Parathyroid adenoma (tissue), 2 donors: Measurements from ENCODE around the gene LAIR1.

Experiments
- H2AFZ ChIP-seq: fragments of 300-600 bp; sonication (generic); one replicate; pipeline ENCODE4 v1.7.0; 2017; ENCODE audit warnings: antibody characterized with exemption, mild to moderate bottlenecking
- H3K27ac ChIP-seq: fragments of 300-600 bp; sonication (generic); one replicate; pipeline ENCODE4 v1.7.0; 2017
- H3K27me3 ChIP-seq: fragments of 300-600 bp; sonication (generic); one replicate; pipeline ENCODE4 v1.7.0; 2017; ENCODE audit warnings: low read length; ENCODE audit not compliant: control insufficient read depth, insufficient read depth
- H3K36me3 ChIP-seq: fragments of 300-600 bp; sonication (generic); one replicate; pipeline ENCODE4 v1.7.0; 2017; ENCODE audit warnings: low read length; ENCODE audit not compliant: control insufficient read depth, insufficient read depth
- H3K4me1 ChIP-seq: fragments of 300-600 bp; sonication (generic); one replicate; pipeline ENCODE4 v1.7.0; 2017; ENCODE audit warnings: control low read depth
- H3K4me2 ChIP-seq: fragments of 300-600 bp; sonication (generic); one replicate; pipeline ENCODE4 v1.7.0; 2017; ENCODE audit warnings: low read length
- H3K4me3 ChIP-seq: fragments of 300-600 bp; sonication (generic); one replicate; pipeline ENCODE4 v1.7.0; 2017; ENCODE audit warnings: low read depth, low read length
- H3K79me2 ChIP-seq: fragments of 300-600 bp; sonication (generic); one replicate; pipeline ENCODE4 v1.7.0; 2017; ENCODE audit warnings: control low read depth
- H3K9ac ChIP-seq: fragments of 300-600 bp; sonication (generic); one replicate; pipeline ENCODE4 v1.7.0; 2017; ENCODE audit warnings: mild to moderate bottlenecking
- H3K9me3 ChIP-seq: fragments of 300-600 bp; sonication (generic); one replicate; pipeline ENCODE4 v1.7.0; 2017; ENCODE audit warnings: low read length; ENCODE audit not compliant: control insufficient read depth
- CTCF ChIP-seq: fragments of 300-600 bp; sonication (generic); IDR thresholded peaks from one replicate; pipeline ENCODE4 v1.7.0; 2017; ENCODE audit warnings: antibody characterized with exemption, mild to moderate bottlenecking
- donor health status: primary hyperparathyroidism.

Gene LAIR1

GRCh38 chr19:54317108-54317964 lies 47.4 kb downstream of the LAIR1 start:
- no peaks in the 10 kb centered on the region for H3K9me3 ChIP-seq
- no peak overlapping the region for H3K4me2 ChIP-seq
- H3K4me1 ChIP-seq: no peaks in the 10 kb centered on the region
- no peaks in the 10 kb centered on the region for H3K79me2 ChIP-seq
- H3K4me3 ChIP-seq: no peak overlapping the region
- no peaks in the 10 kb centered on the region for H3K36me3 ChIP-seq
- H3K27me3 ChIP-seq: peaks cover 6% of the 10 kb centered on the region
- peak overlapping the region; percentile 59 for H2AFZ ChIP-seq
- H3K27ac ChIP-seq: no peak overlapping the region
- no peak overlapping the region for H3K9ac ChIP-seq
- TF ChIP-seq CTCF: no peak

GRCh38 chr19:54316746-54317107 lies 48.0 kb downstream of the LAIR1 start:
- H3K4me1 ChIP-seq: no peaks in the 10 kb centered on the region
- no peaks in the 10 kb centered on the region for H3K79me2 ChIP-seq
- H3K9ac ChIP-seq: no peak overlapping the region
- no peak for TF ChIP-seq CTCF
- peak overlapping the region; percentile 59 for H2AFZ ChIP-seq
- no peaks in the 10 kb centered on the region for H3K9me3 ChIP-seq
- no peak overlapping the region for H3K4me2 ChIP-seq
- no peak overlapping the region for H3K4me3 ChIP-seq
- peaks cover 6% of the 10 kb centered on the region for H3K27me3 ChIP-seq
- no peaks in the 10 kb centered on the region for H3K36me3 ChIP-seq
- H3K27ac ChIP-seq: no peak overlapping the region

GRCh38 chr19:54315956-54316355 lies 48.8 kb downstream of the LAIR1 start:
- no peak overlapping the region for H3K9ac ChIP-seq
- H3K4me3 ChIP-seq: no peak overlapping the region
- no peaks in the 10 kb centered on the region for H3K36me3 ChIP-seq
- H3K79me2 ChIP-seq: no peaks in the 10 kb centered on the region
- no peaks in the 10 kb centered on the region for H3K9me3 ChIP-seq
- no peak overlapping the region for H3K27ac ChIP-seq
- H3K27me3 ChIP-seq: peaks cover 6% of the 10 kb centered on the region
- no peak for TF ChIP-seq CTCF
- H2AFZ ChIP-seq: no peak overlapping the region
- no peaks in the 10 kb centered on the region for H3K4me1 ChIP-seq
- no peak overlapping the region for H3K4me2 ChIP-seq

- H2AFZ ChIP-seq: no peak within 1 kb of the TSS
- no peak within 1 kb of the TSS for H3K4me3 ChIP-seq
- H3K27me3 ChIP-seq: peaks cover 6% of the 10 kb centered on the region
- H3K9ac ChIP-seq: no peak within 1 kb of the TSS
- H3K4me2 ChIP-seq: no peak within 1 kb of the TSS
- no peak for TF ChIP-seq CTCF
- H3K27ac ChIP-seq: no peak within 1 kb of the TSS
- no peaks in the 10 kb centered on the region for H3K4me1 ChIP-seq
- H3K36me3 ChIP-seq: no peaks in the 10 kb centered on the region
- no peaks in the 10 kb centered on the region for H3K79me2 ChIP-seq
- no peaks in the 10 kb centered on the region for H3K9me3 ChIP-seq
Observed at GRCh38 chr19:54312436-54313377, 52.0 kb downstream of the LAIR1 start, which contains the start of gene LILRA5. LILRA5 (minus strand) TSS chr19:54313166; CDS start chr19:54313019, 147 bp downstream.
